Liver (tissue), 9 donors: Measurements from ENCODE around the gene POLDIP3. TPM values are rescaled to one million over a fixed set of nuclear protein-coding genes. Genes with fewer than 3 reads are reported as not detected.

Experiments used
- DNase-seq: peaks from one replicate; pipeline ENCODE4 v3.0.0-alpha.2; 2017; ENCODE audit warnings: low spot score
- H3K27ac ChIP-seq, 2 donors: one replicate each; pipeline ENCODE4 v1.7.0; 2013; ENCODE audit warnings: inconsistent platforms in 2 of 2, low read length in 2 of 2, control low read depth in 1 of 2, low read depth in 1 of 2, mild to moderate bottlenecking in 1 of 2
- H3K27me3 ChIP-seq, 4 donors: one replicate each; pipeline versions ENCODE4 v1.6.1 to v1.7.0; 2013; ENCODE audit warnings: low read length in 3 of 4, inconsistent platforms in 1 of 4, mild to moderate bottlenecking in 1 of 4, moderate library complexity in 1 of 4; ENCODE audit not compliant: control insufficient read depth in 4 of 4, insufficient read depth in 4 of 4
- H3K36me3 ChIP-seq, 4 donors: one replicate each; pipeline versions ENCODE4 v1.6.1 to v1.7.0; 2013; ENCODE audit warnings: low read length in 3 of 4, mild to moderate bottlenecking in 3 of 4, low read depth in 1 of 4, moderate library complexity in 1 of 4; ENCODE audit not compliant: control insufficient read depth in 4 of 4, insufficient read depth in 3 of 4
- H3K4me1 ChIP-seq, 4 donors: one replicate each; pipeline versions ENCODE4 v1.6.1 to v1.7.0; 2013; ENCODE audit warnings: low read length in 3 of 4, mild to moderate bottlenecking in 3 of 4, moderate library complexity in 1 of 4; ENCODE audit not compliant: control insufficient read depth in 4 of 4, insufficient read depth in 4 of 4
- H3K4me3 ChIP-seq, 3 donors: one replicate each; pipeline versions ENCODE4 v1.6.1 to v1.7.0; 2013; ENCODE audit warnings: low read length in 3 of 3, control low read depth in 1 of 3, low read depth in 1 of 3, mild to moderate bottlenecking in 1 of 3
- H3K9ac ChIP-seq, 2 donors: one replicate each; pipeline ENCODE4 v1.7.0; 2013; ENCODE audit warnings: low read length in 2 of 2, mild to moderate bottlenecking in 2 of 2, moderate library complexity in 2 of 2, control low read depth in 1 of 2, low read depth in 1 of 2
- H3K9me3 ChIP-seq, 4 donors: one replicate each; pipeline versions ENCODE4 v1.6.1 to v1.7.0; 2013; ENCODE audit warnings: low read length in 3 of 4; ENCODE audit not compliant: control insufficient read depth in 4 of 4
- ATF3 ChIP-seq: IDR thresholded peaks from 2 replicates; pipeline ENCODE4 v1.6.1; 2016; ENCODE audit warnings: antibody characterized with exemption
- CTCF ChIP-seq: fragments of 150-350 bp; IDR thresholded peaks from 2 replicates; pipeline ENCODE4 v1.5.1; 2017; ENCODE audit warnings: improper control_type of control experiment, low read depth, low read length; ENCODE audit not compliant: missing input control
- EGR1 ChIP-seq, 2 donors: IDR thresholded peaks; 2 replicates each; pipeline ENCODE4 v1.6.1; 2016 to 2018; ENCODE audit warnings: antibody characterized with exemption in 2 of 2, low read depth in 2 of 2
- FOXA2 ChIP-seq: IDR thresholded peaks from 2 replicates; pipeline ENCODE4 v1.6.1; 2016; ENCODE audit warnings: antibody characterized with exemption
- HNF4A ChIP-seq, 2 donors: conservative IDR thresholded peaks; 2 replicates each; pipeline ENCODE4 v1.6.1; 2016; ENCODE audit warnings: antibody characterized with exemption in 2 of 2, mild to moderate bottlenecking in 2 of 2
- HNF4G ChIP-seq: IDR thresholded peaks from 2 replicates; pipeline ENCODE4 v1.6.1; 2016; ENCODE audit warnings: antibody characterized with exemption
- RAD21 ChIP-seq, 2 donors: IDR thresholded peaks; 2 replicates each; pipeline ENCODE4 v1.6.1; 2016; ENCODE audit warnings: antibody characterized with exemption in 2 of 2, mild to moderate bottlenecking in 2 of 2
- RXRA ChIP-seq, 2 donors: IDR thresholded peaks; 2 replicates each; pipeline ENCODE4 v1.6.1; 2017 to 2018; ENCODE audit warnings: antibody characterized with exemption in 2 of 2, mild to moderate bottlenecking in 1 of 2
- SP1 ChIP-seq: IDR thresholded peaks from 2 replicates; pipeline ENCODE4 v1.6.1; 2018; ENCODE audit warnings: antibody characterized with exemption, mild to moderate bottlenecking
- YY1 ChIP-seq: IDR thresholded peaks from 2 replicates; pipeline ENCODE4 v1.6.1; 2016; ENCODE audit warnings: antibody characterized with exemption, mild to moderate bottlenecking
- ZBTB33 ChIP-seq: IDR thresholded peaks from 2 replicates; pipeline ENCODE4 v1.6.1; 2016; ENCODE audit warnings: antibody characterized with exemption
- WGBS: extraction: QIAGEN DNeasy Blood & Tissue Kit; methylation state at CpG from one replicate; pipeline ENCODE4 v1.1.7; 2013; 5-methylcytosine and 5-hydroxymethylcytosine counted together
- polyA plus RNA-seq, 2 donors: library from polyadenylated mRNA; stranded (reverse) in 1 of 2; unstranded in 1 of 2; fragments of 200-250 nt in 1 of 2; fragments of >200 nt in 1 of 2; fragmentation: Nextera tagmentation in 1 of 2; extraction: Ambion mirVana in 1 of 2; gene quantifications; one replicate each; pipeline versions ENCODE4 v1.2.1 to v1.2.3, GENCODE V29; 2013 to 2015
- total RNA-seq, 2 donors: library from RNA; depleted of rRNA; stranded (reverse); fragments of >200 nt; gene quantifications; one replicate each; pipeline ENCODE4 v1.2.3, GENCODE V29; 2014
- TF ChIP-seq, protein P1 (sequence below): IDR thresholded peaks from 2 replicates; pipeline ENCODE4 v1.6.1; 2016; ENCODE audit warnings: antibody characterized with exemption, mild to moderate bottlenecking
- TF ChIP-seq, protein P2 (sequence below): IDR thresholded peaks from 2 replicates; pipeline ENCODE4 v1.6.1; 2016; ENCODE audit warnings: antibody characterized with exemption
- donor health status: healthy.
- donor health status: healthy.
- donor health status: healthy.
- donor health status: healthy.
- donor health status: healthy.

The POLDIP3 gene
- total and polyA plus RNA-seq, 4 donors: 14.6 to 22.5 (median 18.0) TPM

- H3K27ac ChIP-seq: no peak overlapping the region
Observed at GRCh38 chr22:42585096-42585495, 29.6 kb downstream of the POLDIP3 start.

GRCh38 chr22:42584364-42584940 is 30.2 kb downstream of the POLDIP3 start:
- Histone ChIP-seq H3K4me1 (peaks cover 0 to 9% (median 2%) of the 10 kb centered on the region in 4 donors), H3K27ac (no peak overlapping the region), H3K9ac (no peak overlapping the region), H3K4me3 (no peak overlapping the region), H3K9me3 (no peaks in the 10 kb centered on the region), H3K36me3 (peaks cover 20 to 50% (median 30%) of the 10 kb centered on the region in 4 donors), H3K27me3 (no peaks in the 10 kb centered on the region)
- TF ChIP-seq, protein P1, sequence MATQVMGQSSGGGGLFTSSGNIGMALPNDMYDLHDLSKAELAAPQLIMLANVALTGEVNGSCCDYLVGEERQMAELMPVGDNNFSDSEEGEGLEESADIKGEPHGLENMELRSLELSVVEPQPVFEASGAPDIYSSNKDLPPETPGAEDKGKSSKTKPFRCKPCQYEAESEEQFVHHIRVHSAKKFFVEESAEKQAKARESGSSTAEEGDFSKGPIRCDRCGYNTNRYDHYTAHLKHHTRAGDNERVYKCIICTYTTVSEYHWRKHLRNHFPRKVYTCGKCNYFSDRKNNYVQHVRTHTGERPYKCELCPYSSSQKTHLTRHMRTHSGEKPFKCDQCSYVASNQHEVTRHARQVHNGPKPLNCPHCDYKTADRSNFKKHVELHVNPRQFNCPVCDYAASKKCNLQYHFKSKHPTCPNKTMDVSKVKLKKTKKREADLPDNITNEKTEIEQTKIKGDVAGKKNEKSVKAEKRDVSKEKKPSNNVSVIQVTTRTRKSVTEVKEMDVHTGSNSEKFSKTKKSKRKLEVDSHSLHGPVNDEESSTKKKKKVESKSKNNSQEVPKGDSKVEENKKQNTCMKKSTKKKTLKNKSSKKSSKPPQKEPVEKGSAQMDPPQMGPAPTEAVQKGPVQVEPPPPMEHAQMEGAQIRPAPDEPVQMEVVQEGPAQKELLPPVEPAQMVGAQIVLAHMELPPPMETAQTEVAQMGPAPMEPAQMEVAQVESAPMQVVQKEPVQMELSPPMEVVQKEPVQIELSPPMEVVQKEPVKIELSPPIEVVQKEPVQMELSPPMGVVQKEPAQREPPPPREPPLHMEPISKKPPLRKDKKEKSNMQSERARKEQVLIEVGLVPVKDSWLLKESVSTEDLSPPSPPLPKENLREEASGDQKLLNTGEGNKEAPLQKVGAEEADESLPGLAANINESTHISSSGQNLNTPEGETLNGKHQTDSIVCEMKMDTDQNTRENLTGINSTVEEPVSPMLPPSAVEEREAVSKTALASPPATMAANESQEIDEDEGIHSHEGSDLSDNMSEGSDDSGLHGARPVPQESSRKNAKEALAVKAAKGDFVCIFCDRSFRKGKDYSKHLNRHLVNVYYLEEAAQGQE: no peak
- DNase-seq: no peak
- 89% methylated on average over 4 of the region's 4 CpGs for WGBS

More at GRCh38 chr22:42585096-42585495, 29.6 kb downstream of the POLDIP3 start:
- WGBS: 85% methylated on average over 8 of the region's 8 CpGs
- no peak for DNase-seq
- no peak overlapping the region for H3K9ac ChIP-seq
- peaks cover 0 to 9% (median 2%) of the 10 kb centered on the region in 4 donors for H3K4me1 ChIP-seq
- no peak overlapping the region for H3K4me3 ChIP-seq
- no peaks in the 10 kb centered on the region for H3K9me3 ChIP-seq
- peaks cover 16 to 56% (median 31%) of the 10 kb centered on the region in 4 donors for H3K36me3 ChIP-seq
- H3K27me3 ChIP-seq: no peaks in the 10 kb centered on the region
- TF ChIP-seq, protein P2, sequence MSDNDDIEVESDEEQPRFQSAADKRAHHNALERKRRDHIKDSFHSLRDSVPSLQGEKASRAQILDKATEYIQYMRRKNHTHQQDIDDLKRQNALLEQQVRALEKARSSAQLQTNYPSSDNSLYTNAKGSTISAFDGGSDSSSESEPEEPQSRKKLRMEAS: no peak
- TF ChIP-seq HNF4G: no peak
- TF ChIP-seq ZBTB33: no peak
- no peak for TF ChIP-seq SP1
- no peak for TF ChIP-seq RXRA (IDR thresholded peaks at IDR 0.05)
- no peak for TF ChIP-seq FOXA2
- TF ChIP-seq RAD21 (IDR thresholded peaks at IDR 0.05): no peak

DNA sequence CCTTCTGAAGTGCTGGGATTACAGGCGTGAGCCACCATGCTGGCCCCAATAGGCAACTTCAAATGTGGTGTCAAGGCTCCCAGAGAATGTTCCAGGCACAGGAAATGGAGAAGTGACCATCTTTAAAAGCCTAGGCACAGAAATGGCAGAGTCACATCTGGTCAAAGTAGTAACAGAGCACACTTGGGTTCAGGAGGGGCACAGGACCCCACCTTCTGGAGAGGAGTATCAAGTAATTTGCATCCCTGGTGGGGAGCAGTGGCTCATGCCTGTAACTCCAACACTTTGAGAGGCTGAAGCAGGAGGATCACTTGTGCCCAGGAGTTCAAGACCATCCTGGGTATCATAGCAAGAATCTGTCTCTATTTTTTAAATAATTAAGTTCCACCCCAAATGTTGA is 31.7 kb downstream of the POLDIP3 start:
- Histone ChIP-seq H3K4me1 (peaks cover 0 to 9% (median 2%) of the 10 kb centered on the region in 4 donors), H3K9me3 (no peaks in the 10 kb centered on the region), H3K4me3 (no peak overlapping the region), H3K27me3 (no peaks in the 10 kb centered on the region), H3K36me3 (peaks cover 19 to 46% (median 30%) of the 10 kb centered on the region in 4 donors), H3K27ac (no peak overlapping the region), H3K9ac (no peak overlapping the region)
- 89% methylated on average over 1 of the region's 1 CpG for WGBS
- no peak for DNase-seq
- no peak for TF ChIP-seq FOXA2
- no peak for TF ChIP-seq YY1
- no peak for TF ChIP-seq CTCF
- no peak for TF ChIP-seq ZBTB33
- no peak for TF ChIP-seq RXRA (IDR thresholded peaks at IDR 0.05)
- TF ChIP-seq SP1: no peak
- TF ChIP-seq ATF3: no peak
- no peak for TF ChIP-seq EGR1 (IDR thresholded peaks at IDR 0.05; ENCODE audit: low read depth in 2 of 2)
- no peak for TF ChIP-seq HNF4A (conservative IDR thresholded peaks at IDR 0.05)
